ENCODE measurements around the gene SSRP1. TPM values are rescaled to one million over a fixed set of nuclear protein-coding genes. Genes with fewer than 3 reads are reported as not detected.

The SSRP1 gene
- total RNA-seq, 4 donors from 2014 or later: 76.6 to 155 (median 137) TPM

DNA sequence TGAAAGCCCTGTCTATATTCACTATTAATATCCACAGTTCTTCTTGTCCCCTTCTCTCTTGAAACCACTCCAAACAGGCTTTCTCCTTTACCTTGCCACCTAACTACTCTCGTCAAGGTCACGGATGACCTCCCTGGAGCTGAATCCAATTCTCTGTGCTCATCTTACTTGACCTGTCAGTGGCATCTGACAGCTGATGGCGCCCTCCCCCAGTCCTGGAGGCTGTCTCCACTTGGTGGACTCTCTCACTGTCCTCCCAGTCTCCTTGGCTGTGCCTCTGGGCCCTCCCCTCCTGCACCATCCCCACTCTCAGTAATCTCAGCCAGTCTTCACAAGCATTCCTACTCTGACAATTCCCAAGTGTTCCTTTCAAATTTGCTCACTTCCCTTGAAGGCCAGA is 19.7 kb downstream of the SSRP1 start:
- Histone ChIP-seq H3K4me3 (no peak overlapping the region), H3K36me3 (peaks cover 0 to 60% of the 10 kb centered on the region in 2 donors), H3K27ac (peak overlapping the region; percentile 45 to 99 (median 97)), H3K9me3 (no peaks in the 10 kb centered on the region), H3K4me1 (peaks cover 57 to 68% of the 10 kb centered on the region in 2 donors), H3K27me3 (no peaks in the 10 kb centered on the region)
- ATAC-seq (peak in 1 of 2 donors; percentile 39), DNase-seq (peak in 1 of 2 donors; percentile 87)
- intact Hi-C loops (cut with DNase I; ENCODE audit: low total_unique reads): no loop called here
- TF ChIP-seq, protein P1, sequence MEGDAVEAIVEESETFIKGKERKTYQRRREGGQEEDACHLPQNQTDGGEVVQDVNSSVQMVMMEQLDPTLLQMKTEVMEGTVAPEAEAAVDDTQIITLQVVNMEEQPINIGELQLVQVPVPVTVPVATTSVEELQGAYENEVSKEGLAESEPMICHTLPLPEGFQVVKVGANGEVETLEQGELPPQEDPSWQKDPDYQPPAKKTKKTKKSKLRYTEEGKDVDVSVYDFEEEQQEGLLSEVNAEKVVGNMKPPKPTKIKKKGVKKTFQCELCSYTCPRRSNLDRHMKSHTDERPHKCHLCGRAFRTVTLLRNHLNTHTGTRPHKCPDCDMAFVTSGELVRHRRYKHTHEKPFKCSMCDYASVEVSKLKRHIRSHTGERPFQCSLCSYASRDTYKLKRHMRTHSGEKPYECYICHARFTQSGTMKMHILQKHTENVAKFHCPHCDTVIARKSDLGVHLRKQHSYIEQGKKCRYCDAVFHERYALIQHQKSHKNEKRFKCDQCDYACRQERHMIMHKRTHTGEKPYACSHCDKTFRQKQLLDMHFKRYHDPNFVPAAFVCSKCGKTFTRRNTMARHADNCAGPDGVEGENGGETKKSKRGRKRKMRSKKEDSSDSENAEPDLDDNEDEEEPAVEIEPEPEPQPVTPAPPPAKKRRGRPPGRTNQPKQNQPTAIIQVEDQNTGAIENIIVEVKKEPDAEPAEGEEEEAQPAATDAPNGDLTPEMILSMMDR (IDR thresholded peaks at IDR 0.05 in 4 of 5, conservative IDR thresholded peaks at IDR 0.05 in 1 of 5): no peak
- no peak for TF ChIP-seq POLR2A (IDR thresholded peaks at IDR 0.05)
- in situ Hi-C loops (cut with MboI; ENCODE audit: low sequenced_read_pairs in 4 of 4): no loop called here

DNA sequence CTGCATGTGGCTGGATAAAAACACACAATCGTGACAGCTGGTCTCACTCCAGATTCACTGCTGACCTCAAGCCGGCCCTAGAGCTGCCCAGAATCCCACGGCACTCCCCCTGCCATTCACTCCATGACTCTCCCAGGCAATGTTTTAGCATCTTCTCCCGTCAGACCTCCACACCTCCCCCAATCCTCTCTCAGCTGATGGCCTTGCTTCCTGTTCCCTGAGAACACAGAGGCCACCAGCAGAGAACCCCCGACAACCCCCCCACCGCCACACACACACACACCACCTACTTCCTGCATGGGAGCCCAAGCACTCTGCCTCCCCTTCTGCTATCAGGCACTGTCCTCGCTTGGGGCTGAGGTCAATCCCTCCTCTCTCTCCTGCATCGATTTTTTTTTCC is 20.2 kb downstream of the SSRP1 start:
- Histone ChIP-seq H3K27me3 (no peaks in the 10 kb centered on the region), H3K4me3 (no peak overlapping the region), H3K27ac (peak overlapping the region; percentile 45 to 99 (median 97)), H3K36me3 (peaks cover 0 to 55% of the 10 kb centered on the region in 2 donors), H3K9me3 (no peaks in the 10 kb centered on the region), H3K4me1 (peaks cover 63 to 67% of the 10 kb centered on the region in 2 donors)
- no peak for ATAC-seq
- in situ Hi-C loops (cut with MboI; ENCODE audit: low sequenced_read_pairs in 4 of 4) (no loop called here), intact Hi-C loops (cut with DNase I; ENCODE audit: low total_unique reads) (no loop called here)
- no peak for TF ChIP-seq POLR2A (IDR thresholded peaks at IDR 0.05)
- TF ChIP-seq, protein P1 (IDR thresholded peaks at IDR 0.05 in 4 of 5, conservative IDR thresholded peaks at IDR 0.05 in 1 of 5): no peak
- DNase-seq: no peak

DNA sequence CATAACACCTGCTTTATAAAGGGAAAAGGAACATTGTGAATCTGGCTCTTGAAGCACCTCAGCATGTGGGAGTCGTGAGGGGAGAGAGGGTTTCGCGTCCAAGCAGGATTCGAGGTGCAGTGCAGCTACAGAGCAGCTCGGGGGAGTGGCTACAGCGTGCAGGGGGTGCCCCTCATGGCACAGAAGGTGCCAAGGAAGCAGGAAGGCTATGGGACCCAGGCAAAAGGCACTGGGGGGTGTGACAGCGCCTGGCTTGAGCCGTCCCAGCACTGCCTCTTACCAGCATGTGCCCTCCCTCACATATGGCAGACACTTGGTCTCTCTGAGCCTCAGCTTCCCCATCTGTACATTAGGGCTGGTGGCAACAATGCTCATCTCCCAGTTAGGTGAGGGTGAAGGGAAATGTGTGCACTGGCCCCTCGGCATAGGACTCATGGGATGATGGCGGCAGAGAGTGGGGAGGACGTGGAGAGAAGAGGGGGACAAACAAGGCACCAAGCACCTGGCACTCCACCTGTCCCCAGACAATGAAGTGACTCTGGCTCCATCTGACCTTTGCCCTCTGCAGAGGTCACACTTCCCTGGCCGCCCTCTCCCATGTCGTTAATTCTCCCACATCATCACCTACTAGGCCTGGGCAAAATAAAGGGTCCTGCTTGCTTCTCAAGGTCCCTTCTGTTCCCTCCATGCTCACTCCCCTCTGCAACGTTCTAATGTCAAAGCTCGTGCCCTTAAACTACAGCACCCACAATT is 21.3 kb downstream of the SSRP1 start:
- intact Hi-C loops (cut with DNase I; ENCODE audit: low total_unique reads) (no loop called here), in situ Hi-C loops (cut with MboI; ENCODE audit: low sequenced_read_pairs in 4 of 4) (no loop called here)
- Histone ChIP-seq H3K4me3 (no peak overlapping the region), H3K36me3 (peaks cover 0 to 57% of the 10 kb centered on the region in 2 donors), H3K27ac (peak overlapping the region in 3 of 4 donors; percentile 95 to 99 (median 99)), H3K27me3 (no peaks in the 10 kb centered on the region), H3K9me3 (no peaks in the 10 kb centered on the region), H3K4me1 (peaks cover 72 to 74% of the 10 kb centered on the region in 2 donors)
- no peak for TF ChIP-seq POLR2A (IDR thresholded peaks at IDR 0.05)
- TF ChIP-seq, protein P1 (IDR thresholded peaks at IDR 0.05 in 4 of 5, conservative IDR thresholded peaks at IDR 0.05 in 1 of 5): no peak
- DNase-seq (peak in 1 of 2 donors; percentile 13), ATAC-seq (no peak)

DNA sequence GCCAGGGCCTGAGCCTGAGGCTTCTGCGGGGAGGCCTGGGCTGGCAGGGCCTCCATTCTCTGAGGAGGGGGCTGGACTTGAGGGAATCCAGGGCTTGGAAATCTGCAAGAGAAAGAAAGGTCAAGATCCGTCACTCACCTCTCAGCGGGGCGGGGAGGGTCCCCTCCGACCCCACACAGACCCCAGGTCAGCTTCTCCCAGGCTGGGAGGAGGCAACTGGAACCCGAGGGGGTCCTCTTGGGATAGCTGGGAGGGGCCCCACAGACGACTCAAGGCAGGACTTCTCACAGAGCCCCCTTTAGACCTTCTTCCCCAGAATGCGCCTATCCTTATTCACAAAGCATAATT is 21.9 kb downstream of the SSRP1 start:
- Histone ChIP-seq H3K9me3 (no peaks in the 10 kb centered on the region), H3K36me3 (peaks cover 0 to 64% of the 10 kb centered on the region in 2 donors), H3K4me1 (peaks cover 72 to 75% of the 10 kb centered on the region in 2 donors), H3K4me3 (no peak overlapping the region), H3K27me3 (no peaks in the 10 kb centered on the region), H3K27ac (peak overlapping the region; percentile 92 to 99 (median 98))
- DNase-seq: no peak
- intact Hi-C loops (cut with DNase I; ENCODE audit: low total_unique reads) (no loop called here), in situ Hi-C loops (cut with MboI; ENCODE audit: low sequenced_read_pairs in 4 of 4) (no loop called here)
- TF ChIP-seq, protein P1 (IDR thresholded peaks at IDR 0.05 in 4 of 5, conservative IDR thresholded peaks at IDR 0.05 in 1 of 5): no peak
- no peak for TF ChIP-seq POLR2A (IDR thresholded peaks at IDR 0.05)
- no peak for ATAC-seq

Measured in gastrocnemius medialis (tissue), 4 donors.